HG03457 (cell line): ENCODE results near the gene LEPR.
"Not testable (repeated sequence)": the region's sequence is repeated elsewhere in the genome, so short reads cannot be mapped to it uniquely, and the experiment has no call there.

ENCODE experiments used
- ATAC-seq: cut with Tn5 transposase; IDR thresholded peaks from one replicate; pipeline ENCODE4 v1.9.1; 2021; ENCODE audit warnings: moderate number of reproducible peaks; ENCODE audit not compliant: unreplicated experiment

Gene LEPR

DNA sequence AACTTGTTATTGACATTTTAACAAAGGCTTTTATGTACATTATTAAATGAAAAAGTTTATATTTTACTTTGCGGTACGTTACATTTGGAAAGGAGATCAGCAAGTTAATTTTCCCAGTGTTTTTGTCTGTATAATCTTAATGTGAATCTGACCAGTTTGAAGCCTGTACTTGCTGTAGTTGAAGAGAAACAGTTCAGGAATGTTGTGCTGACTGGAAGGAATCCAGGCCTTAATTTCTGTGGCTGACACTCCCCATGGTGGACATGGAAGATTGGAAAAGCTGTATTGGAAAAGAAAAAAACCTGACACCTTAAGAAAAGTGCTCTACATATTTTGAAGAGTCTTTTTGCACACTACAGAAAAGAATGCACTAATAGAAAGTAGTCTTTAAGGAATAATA is 15.5 kb downstream of the LEPR start:
- ATAC-seq: no peak

DNA sequence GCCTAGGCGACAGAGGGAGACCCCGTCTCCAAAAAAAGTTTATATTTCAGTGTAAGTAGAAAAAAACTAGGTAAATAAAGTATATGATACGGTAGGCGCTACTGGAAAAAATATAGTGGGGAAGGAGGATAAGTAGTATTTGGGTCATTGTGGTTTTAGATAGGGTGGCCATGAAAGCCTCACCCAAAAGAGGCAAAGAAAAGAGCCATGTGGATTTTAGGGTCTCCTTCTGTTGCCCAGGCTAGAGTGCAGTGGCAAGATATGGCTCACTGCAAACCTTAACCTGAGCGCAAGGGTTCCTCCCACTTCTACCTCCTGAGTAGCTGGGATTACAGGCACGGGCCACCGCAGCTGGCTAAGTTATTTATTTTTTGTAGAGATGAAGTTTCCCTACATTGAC is 17.1 kb downstream of the LEPR start:
- no peak for ATAC-seq

DNA sequence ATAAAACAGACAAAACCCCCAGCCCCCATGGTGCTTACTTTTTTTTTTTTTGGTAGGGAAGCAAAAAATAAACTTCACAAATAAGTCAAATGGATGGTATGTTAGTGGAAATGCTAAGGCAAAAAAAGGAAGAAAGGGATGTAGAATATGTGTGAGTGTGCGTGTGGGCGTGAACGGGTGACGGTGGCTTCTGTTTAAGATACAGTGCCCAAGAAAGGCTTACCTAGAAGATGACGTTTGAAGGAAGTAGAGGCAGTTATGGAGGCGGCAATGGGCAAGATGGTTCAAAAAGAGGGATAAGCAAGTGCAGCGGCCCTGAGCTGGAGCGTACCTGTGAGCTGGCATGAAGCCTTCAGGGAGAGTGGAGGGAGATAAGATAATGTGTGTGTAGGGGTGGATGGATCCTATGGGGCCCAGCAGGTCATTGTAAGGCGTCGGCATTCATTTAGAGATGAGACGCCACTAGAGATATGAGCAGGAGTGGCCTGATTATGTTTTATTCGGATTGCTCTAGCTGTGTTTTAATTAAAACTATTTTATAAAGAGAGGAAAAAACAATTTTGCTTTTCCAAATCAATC is 19.9 kb downstream of the LEPR start:
- no peak for ATAC-seq

DNA sequence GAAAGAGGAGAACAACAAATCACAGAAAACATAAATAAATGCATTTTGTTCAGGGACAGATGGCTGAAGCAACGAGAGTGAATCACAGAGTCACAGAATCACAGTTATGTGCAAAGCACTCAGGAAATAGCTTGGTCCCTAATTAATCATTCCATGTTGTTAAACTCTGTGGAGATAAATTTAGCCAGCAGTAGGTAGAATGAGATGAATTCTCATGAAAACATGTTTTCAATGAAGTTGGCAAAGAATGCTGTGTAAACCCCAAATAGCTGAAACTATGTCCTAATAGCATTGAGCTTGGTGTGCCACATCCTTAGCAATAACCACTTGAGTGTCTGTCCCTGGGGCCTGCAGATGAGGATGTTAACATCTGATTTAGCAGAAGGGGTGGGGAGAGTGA is 20.4 kb downstream of the LEPR start:
- ATAC-seq: no peak

DNA sequence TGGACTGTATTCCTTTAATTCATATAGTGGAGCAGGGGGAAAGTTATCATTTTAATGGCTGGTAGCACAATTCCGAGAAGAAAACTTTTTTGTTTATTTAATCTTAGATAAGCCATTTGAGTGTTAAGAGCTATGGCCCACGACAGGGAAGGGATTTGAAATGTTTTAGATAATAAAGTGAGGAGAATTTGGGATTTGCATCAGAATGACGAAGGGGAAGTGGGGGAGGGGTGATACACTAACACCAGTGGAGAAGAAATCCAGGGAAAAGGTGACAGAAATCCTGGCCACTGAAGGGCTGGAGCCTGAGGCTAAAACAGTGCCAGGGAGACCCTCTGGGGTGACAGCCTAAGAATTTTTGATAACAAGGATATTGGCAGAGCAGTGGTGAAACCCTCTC is 21.0 kb downstream of the LEPR start:
- ATAC-seq: no peak

DNA sequence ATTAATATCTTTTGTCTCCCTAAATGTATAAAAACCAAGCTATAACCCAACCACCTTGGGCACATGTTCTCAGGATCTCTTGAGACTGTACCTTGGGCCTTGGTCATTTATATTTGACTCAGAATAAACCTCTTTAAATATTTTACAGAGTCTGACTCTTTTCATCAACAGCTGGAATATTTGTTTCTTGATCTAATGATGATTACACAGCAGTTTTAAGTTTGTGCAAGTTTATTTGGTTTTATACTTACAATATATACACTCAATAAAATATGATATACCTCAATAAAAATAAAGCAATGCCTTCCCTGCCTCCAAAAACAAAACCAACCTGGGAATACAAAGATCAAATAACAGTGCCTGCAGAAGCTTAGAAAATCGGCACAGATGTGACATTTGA is 22.0 kb downstream of the LEPR start:
- no peak for ATAC-seq

DNA sequence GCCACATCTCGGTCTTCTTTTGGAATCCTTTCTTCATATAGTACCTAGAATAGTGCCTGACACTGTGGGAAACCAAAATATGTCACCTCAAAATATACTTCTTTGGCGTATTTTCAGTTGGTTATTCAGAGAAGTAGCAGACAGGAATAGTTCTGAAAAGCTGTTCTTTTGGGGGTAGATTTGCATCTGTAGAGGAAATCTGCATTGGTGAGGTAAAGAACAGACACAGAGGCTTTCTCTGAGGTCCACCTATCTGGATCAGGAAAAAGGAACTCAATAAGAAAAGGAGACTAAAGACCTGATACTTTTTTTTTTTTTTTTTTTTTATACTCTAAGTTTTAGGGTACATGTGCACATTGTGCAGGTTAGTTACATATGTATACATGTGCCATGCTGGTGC is 23.2 kb downstream of the LEPR start:
- ATAC-seq: no peak

DNA sequence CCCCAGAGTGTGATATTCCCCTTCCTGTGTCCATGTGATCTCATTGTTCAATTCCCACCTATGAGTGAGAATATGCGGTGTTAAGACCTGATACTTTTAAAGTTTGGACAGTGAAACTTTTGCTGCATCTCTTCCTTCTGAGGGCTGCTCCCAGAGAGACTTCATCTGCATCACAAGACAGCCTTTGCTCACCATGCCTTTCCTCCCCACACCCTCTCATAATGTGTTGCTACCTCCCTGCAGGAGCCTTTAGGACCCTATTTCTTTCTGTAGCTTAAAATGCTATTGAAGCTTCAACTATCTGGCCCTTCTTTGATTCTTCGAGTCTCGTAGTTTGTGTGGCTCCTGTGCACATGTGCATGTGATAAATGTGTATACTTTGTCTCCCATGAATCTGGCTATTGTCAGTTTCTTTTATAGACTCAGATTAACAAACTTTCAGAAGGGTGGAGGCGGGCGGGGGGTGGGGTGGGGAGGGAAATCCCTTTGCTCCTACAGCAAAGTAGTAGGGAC is 23.7 kb downstream of the LEPR start:
- no peak for ATAC-seq

DNA sequence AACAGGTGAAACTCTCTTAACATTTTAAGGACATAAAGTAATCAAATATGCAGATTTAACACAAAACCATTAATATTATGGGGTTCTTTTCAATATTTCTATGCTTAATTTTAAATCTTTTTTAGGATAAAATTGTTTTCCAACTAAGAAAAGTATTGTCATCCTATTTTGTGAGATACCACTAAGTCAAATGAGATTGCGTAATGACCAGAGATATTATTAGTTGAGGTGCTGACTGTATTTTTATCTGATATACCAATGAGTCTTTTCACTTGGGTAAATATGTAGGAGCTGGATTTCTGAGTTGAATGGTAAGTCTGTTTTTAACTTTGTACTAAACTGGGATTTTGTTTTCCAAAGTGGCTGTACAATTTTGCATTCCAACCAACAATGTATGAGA is 25.4 kb downstream of the LEPR start:
- ATAC-seq: no peak

DNA sequence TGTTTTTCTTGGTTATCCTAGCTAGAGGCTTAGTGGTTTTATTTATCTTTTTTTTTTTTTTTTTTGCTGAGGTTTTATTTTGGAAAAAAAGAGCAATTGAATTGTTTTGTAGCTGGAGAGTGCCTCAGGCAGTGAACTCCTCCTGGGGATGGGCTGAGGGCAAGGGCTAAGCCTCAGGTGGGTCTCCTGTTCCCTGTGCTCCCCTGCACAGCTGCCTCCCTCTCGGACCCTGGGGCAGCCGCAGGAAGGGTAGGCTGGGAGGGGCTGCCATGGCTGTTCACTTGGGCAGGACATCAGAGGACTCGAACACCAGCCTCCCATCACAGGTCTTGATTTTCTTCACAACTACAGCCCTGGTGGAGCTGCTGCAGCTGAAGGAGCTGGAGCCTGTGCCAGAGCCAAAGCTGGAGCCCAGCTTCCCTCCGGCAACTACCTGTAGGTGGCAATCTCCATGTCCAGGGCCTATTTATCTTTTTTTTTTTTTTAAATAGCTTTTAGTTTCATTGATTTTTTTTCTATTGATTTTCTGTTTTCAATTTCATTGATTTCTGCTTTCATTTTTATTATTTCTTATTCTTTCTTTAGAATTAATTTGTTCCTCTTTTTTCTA is 28.9 kb downstream of the LEPR start:
- no peak for ATAC-seq

DNA sequence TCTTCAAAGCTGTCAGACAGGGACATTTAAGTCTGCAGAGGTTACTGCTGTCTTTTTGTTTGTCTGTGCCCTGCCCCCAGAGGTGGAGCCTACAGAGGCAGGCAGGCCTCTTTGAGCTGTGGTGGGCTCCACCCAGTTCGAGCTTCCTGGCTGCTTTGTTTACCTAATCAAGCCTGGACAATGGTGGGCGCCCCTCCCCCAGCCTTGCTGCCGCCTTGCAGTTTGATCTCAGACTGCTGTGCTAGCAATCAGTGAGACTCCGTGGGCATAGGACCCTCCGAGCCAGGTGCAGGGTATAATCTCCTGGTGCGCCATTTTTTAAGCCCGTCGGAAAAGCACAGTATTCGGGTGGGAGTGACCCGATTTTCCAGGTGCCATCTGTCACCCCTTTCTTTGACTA is 35.2 kb downstream of the LEPR start:
- not testable (repeated sequence) for ATAC-seq

DNA sequence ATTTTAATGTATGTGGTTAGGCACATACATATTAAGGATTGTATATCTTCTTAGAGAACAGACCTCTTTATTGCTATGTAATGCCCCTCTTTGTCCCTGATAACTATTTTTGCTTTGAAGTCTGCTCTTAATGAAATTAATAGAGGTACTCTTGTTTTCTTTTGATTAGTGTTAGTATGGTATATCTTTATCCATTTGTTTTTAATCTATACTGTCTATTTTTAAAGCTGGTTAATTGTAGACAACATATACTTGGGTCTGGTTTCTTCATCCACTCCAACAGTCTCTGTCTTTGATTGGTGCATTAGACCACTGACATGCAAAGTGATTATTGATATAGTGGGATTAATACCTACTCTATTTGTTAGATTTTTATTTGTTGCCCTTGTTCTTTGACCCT is 36.0 kb downstream of the LEPR start:
- ATAC-seq: no peak

DNA sequence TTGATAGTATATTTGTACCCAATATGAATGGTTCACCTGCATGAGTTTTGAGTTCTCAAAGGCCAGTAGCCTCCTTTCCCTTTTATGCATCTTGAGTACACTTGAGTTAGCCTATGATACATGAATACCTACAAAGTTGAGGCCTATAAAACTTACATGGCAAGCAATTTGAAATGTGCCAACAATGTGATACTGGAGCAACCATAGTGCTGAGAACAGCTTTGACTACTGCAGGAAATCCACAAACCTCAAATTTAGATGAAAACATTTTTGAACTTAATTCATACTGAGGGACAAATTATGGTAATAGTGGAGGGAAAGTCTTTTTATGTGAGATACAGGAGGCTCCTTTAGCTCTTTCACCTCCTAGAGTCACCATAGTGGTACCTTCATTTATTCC is 37.4 kb downstream of the LEPR start:
- ATAC-seq: no peak

DNA sequence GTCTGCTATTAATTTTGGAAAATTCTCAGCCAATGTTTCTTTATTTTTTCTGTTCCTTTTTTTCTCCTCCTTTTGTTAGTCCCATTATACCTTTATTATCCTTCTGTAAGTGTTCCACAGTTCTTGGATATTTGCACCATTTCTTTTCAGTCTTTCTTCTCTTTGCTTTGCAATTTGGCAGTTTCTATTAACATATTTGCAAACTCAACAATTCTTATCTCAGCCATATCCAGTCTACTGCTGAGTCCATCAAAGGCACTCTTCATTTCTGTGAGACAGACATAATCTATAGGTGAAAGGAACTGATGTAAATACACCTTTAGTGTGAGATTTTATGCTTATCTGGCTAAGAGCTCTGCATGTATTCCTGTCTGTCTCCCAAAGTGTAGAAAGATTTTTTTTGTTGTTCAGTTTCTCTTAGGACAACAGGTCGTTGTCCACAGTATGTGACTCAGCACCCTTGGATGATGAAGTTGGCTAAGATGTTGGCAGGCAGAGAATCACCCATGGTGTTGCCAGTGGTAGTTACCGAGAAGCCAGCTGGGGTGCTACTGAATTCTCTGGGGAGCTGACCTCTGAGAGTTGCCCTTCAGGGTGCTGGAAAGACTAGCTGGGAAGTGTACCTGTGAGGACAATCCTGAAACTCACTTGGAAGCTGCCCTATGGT is 38.4 kb downstream of the LEPR start:
- no peak for ATAC-seq

DNA sequence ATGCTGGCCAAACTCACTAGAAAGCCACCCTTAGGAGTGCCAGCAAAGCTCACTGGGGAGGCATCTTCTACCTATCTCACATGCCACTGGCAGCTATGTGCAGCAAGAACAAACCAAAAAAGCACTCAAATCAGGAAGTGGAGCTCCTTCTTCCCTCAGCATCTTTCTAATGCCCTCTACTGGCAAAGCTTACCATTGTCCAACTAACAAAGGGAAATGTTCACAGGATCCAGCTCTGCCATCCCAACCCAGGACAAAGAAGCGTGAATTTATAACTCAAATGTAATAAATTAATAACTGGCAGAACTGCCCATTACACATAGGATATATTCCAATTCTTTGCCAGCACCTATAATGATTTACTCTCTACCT is 38.9 kb downstream of the LEPR start:
- ATAC-seq: no peak

DNA sequence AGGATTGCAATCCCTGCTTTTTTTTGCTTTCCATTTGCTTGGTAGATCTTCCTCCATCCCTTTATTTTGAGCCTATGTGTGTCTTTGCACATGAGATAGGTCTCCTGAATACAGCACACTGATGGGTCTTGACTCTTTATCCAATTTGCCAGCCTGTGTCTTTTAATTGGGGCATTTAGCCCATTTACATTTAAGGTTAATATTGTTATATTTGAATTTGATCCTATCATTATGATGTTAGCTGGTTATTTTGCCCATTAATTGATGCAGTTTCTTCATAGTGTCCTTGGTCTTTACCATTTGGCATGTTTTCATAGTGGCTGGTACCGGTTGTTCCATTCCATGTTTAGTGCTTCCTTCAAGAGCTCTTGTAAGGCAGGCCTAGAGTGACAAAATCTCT is 45.4 kb downstream of the LEPR start:
- ATAC-seq: not testable (repeated sequence)

DNA sequence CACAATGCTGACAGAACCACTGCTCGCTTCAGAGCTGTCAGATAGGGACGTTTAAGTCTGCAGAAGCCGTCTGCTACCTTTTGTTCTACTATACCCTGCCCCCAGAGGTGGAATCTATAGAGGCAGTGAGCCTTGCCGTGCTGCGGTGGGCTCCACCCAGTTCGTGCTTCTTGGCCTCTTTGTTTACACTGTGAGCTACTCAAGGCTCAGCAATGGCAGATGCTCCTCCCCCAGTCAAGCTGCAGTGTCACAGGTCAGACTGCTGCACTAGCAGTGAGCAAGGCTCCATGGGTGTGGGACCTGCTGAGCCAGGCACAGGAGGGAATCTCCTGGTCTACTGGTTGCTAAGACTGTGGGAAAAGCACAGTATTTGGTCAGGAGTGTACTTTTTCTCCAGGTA is 47.1 kb downstream of the LEPR start:
- ATAC-seq: no peak

DNA sequence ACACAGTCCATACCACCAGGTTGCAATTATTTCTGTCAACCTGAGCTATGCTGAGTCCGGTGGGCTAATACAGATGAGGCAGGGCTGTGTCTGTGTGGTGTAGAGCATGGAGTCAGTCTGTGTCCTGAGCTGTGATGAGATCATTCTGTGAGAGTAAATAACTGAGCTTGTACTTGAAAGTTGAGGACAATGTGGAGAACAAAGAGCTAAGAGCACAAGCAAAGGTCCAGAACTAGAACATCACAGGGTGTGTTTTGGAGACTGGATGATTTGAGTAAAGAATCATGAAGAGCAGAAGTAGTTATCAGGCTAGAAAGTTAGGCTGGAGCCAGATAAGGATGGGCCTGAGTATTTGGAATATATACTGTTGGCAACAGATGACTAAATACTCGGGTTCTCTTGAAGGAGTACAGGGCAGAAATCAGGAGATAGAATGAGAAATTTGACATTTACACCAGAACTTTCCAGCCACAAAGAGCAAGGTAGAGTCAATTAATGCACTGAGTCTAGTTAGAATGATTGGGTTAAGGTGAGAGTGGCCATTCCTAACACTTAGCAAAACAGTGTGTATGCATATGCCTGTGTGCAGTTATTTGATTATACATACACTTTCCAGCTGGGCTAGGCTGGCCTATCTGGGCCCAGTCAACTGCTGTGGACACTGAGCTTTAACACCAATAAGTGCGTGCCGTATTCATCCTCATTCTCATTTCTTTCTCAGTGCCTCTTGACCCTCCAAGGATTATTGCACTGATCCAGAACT is 48.8 kb downstream of the LEPR start:
- no peak for ATAC-seq

DNA sequence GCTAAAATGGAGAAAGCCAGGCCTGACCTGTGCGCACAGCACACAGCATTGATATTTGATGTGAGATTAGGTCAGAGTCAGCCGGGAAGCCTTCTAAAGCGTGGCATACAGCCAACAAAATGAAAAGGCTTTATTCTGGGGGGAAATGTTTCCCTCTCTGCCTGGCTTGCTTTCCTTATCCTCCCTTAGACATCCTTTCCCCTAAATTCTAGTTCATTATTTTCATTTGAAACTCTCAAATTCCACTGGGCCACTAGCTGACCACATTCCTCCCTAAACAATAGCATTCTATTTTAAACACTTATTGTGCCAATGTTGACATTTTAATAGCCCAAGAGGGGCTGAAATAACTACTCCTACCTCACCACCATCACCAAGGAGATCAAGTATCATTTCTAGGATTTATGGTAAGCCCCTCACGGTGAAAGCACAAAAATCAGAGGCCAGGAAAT is 49.4 kb downstream of the LEPR start:
- no peak for ATAC-seq
